HG03520 (cell line): ENCODE data around the gene TNFRSF13B.
"Not testable (repeated sequence)": the region's sequence is repeated elsewhere in the genome, so short reads cannot be mapped to it uniquely, and the experiment has no call there.

Experiments
- ATAC-seq: cut with Tn5 transposase; IDR thresholded peaks from one replicate; pipeline ENCODE4 v1.9.1; 2021; ENCODE audit warnings: mild to moderate bottlenecking, moderate library complexity; ENCODE audit not compliant: unreplicated experiment

The TNFRSF13B gene

DNA sequence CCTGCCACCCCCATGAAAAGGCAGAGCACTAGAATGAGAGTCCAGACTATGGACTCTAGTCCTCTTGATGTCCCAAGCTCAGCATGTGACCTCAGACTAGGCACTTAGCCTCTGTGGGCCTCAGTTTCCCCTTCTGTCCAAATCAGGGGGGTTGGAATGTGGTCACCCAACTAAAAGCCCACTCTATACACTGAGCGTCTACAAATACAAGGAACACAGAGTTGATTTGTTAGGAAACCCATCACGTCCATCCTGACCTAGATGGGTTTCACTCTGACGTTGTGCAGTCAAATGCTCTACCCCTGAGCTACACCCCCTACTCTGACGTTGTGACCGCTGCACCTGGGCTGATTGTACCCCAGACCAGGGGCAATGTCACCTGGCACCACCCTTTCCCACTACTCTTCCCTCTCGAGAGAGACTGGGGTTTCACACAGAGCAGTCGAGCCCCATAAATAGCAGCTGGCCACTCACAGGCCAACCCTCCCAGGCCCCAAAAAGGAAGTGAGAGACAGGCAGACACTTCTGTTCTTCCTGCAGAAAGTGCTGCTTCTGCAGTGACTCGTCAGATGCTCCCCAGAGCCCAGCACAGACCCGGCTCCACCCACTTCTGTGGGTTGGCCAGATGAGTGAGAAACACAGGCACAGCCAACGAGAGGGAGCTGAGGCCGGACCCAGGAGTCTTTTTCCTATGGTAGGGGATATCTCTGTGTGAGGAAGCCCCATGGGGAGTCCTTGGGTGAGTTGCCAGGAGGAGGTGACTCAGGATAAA, 16.1 kb upstream of the TNFRSF13B start:
- peak; percentile 65 for ATAC-seq

DNA sequence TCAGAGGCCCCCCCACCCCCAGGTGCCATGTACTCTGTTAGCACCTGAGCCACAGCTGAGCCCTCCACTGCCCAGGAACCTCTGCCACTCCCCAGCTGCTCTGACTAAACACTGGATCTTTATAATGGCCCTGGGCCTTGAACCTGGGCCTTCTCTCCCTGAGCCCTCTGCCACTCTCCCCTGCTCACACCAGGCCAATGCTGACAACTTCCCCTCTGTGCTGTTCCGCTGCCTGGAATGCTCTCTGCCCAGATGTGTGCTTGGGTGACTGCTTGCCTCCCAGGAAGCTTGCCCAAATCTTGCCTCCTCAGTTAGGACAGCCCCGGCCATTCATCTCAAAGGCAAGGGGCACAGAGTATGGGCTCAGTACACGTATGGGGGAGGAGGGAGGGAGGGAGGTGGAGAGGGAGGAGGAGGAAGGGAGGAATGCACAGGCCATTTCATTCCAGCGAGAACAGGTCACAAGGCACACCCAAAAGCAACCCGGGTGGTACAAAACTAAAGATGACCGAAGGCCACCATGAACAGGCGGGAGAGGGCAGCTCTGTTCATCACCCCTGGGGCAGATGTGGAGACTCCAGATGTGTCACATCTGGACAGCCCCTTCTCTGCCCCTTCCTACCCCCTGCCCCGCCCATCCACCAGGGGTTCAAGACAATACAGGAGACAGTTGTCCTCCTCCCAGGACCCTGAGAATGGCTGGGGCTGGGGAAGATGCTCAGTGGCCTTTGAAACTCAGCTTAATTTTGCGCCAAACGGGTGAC, 15.3 kb upstream of the TNFRSF13B start:
- no peak for ATAC-seq

DNA sequence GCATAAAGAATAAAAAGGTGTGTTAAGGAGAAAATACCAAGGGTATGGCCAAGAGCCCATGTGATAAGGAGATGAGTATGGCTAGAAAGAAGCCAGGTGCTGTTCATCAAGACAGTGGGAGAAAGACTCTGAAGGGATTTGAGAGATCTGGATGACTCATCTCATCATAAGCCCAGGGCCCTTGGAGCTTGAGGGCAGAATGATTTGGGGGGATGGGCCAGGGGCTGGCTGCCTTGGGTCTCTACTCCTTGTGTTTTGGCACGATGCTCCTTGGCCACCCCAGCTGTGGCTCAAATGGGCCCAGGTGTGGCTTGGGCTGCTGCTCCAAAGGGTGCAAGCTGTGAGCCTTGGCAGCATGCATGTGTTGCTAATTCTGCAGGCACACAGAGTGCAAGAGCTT, 14.5 kb upstream of the TNFRSF13B start:
- ATAC-seq: no peak

DNA sequence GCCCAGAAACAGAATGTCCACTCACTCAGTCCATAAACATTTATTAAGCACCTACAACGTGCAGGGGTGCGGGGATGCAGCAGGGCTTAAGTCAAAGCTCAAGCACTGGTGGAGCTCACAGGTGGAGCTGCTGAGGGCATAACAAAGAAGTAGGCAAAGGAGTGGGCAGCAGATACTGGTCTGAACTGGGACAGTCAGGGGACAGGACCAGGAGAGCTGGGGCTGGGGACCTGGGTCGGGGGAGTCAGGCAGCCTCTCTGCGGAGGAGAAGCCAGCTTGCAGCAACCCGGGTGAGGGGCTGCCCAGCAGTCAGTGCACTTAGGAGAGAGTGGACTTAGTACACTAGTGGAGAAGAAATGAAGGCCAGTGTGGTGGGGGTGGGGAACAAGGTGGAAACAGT, 10.0 kb upstream of the TNFRSF13B start:
- ATAC-seq: no peak

DNA sequence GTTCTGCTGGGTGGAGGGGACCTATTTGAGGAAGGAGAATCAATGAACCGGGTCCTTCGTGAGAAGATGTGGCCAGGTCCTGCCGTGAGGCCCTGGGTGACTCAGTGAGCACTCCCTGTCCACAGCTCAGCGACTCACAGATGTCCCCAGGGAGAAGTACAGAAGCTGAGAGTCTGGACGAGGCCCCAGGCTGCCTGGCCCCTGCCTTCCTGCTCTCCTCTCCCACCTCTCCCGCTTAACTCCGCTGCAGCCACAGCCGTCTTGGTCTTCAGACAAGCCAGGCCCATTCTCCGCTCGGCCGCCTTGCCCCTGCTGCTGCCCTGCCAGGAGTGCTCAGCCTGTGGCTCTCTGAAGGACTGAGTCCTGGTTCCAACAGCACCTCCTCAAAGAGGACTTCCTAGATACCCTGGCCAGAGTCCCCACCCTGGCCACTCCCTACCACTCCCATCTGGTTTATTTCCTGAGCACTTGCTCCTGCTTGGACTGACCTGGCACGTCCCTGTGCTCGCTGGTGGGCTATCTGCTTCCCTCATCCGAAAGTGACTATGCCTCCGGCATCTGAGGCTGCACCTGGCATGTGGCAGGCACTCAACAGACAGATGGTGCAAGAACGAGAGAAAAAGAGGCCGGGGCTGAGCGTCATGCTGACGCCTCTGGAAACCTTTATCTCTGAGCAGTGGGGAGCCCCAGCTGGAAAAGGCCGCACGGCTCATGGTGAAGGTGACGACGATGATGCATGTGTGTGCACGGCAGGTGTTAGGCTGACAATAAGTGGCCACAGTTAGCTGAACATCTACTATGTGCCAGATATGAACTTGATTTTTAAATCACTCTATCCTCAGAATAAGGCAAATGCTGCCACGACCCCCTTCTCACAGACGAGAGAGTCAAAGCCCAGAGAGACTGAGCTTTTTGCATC, 9.2 kb upstream of the TNFRSF13B start:
- ATAC-seq: no peak

DNA sequence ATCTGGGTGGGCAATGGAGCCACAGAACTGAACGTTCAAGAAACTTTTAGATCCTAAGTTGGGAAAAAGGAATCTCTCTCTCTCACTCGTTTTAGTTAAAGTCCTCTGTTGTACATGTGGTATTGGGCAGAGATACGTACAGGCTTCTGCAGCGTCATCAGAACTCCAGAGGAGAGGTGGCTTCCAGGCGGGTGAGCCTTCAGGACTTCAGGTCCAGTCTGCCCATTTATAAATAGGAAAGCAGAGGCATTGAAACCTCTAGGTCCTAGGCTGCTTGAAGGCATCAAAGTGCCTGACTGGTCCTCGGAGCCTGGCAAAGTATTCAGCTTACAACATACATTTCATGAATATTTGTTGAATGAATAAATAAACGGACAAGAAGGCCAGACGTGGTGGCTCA, 8.1 kb upstream of the TNFRSF13B start:
- no peak for ATAC-seq

DNA sequence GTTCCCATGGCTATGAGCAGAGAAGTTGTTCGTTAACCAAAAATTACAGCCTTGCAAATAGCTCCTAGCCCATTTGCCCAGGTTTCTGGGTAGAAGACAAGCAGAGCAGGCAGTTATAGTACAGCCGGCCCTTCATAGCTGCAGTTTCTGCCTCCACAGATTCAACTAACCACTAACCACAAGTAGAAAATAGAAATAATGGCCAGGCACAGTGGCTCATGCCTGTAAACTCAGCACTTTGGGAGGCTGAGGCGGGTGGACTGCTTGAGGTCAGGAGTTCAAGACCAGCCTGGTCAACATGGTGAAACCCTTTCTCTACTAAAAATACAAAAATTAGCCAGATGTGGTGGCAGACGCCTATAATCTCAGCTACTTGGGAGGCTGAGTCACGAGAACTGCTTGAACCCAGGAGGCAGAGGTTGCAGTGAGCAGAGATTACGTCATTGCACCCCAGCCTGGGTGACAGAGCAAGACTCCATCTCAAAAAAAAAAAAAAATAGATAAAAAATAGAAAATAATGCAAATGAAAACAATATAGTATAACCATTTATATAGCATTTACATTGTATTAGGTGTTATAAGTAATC, 7.4 kb upstream of the TNFRSF13B start:
- ATAC-seq: not testable (repeated sequence)

DNA sequence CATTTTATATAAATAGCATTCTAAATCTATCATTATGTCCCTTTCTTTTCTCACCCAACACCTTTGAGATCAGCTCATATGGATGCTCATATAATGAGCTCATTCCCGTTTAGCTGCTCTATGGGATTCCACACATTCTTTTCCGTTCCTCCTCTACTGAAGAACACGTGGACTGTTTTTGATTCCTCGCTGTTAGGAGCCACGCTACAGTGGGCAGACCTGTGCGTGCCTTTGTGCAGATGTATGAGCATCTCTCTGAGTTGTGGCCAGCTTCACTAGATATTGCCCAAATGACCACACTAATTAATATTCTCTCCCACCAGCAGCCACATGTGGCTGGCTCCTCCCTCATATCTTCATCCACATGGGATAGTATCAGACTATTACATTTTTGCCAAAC, 6.0 kb upstream of the TNFRSF13B start:
- no peak for ATAC-seq

DNA sequence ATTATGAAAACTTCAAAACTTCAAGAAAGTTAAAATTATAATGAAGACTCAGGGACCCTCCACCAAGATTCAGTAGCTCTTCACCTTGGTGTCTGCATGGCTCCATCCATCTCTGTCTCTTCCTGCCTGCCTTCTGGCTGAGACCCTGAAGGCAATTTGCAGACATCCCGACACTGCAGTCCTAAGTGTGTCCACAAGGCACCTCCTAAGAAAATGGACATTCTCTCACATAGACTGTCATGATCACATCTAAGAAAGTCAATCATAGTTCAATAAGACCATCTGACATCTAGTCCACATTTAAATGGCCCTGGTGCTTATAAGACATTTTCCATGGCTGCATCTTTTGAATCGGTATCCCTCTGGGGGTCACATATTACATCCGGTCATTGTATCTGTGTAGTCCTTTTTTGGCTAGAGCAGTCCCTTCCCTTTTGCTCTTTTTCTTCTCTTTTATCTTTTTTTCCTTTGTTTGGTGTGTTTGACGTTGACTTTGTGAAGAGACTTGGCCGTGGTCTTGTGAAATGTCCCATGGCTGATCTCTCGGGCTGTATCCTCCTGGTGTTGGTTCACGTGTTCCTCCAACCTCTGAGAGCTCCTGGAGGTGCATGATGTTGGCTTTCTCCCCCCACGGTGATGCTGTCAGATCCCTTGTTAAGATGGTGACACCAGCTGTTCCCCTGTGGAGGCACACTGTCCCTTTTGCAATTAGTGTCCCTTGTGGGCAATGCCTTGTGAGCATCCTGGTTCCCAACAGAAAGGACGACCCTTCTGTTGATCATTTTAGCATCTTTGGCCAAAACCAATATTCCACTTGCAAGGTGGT, 5.0 kb upstream of the TNFRSF13B start:
- no peak for ATAC-seq

DNA sequence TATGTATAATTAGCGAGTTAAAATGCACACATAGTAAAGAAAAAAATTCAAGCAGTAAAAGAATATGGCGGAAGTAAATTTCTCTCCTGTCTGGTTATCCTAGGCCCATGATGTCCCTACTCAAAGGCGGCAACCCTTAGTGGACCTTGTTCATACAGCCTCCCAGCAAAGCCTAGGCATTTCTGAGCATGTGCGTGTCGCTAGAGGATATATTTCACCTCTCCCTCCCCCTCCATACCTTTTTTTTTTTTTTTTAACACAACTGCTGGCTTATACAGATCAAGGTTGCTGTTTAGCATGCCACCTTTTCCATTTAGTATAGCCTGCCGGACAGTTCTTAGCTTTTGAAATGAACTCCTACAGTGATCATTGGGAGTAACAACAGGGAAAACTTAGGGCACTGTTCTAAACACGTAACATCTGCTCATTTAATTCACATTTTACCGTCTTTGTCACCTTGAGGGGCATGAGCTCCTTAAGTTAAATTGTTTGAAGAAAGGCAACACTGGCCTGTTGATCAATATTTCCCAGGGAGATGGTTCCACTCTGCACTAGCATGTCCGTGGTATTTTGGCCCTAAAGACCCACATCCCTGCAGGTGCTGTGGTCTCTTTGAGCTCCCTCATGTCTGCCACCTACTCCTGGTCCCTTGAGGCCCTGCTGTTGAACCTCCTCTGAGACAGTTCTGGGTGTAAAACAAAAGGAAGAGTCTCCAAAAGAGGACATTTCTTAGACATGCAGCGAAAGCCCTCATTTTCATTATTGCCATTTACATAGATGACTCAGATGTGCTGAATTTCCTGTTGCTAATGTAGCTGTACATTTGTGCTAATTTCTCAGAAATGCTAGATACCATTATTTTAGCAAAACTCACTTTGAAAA, 4.1 kb upstream of the TNFRSF13B start:
- no peak for ATAC-seq

DNA sequence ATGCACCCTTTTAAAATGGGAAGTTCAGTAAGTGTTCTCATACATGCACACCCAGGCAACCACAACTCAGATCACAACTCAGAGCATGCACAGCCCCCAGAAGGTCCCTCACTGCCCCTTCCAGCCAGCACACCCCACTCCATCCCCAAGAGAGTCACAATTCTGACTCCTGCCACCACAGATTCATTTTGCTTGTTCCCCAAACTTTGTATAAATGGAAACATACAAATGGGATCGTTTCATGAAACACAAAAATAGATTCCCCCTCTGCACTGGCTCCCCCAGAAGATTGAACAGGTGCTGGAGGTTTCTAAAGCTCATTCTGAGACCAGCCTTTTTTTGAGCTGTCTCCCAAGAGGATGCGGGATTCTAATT, 3.3 kb upstream of the TNFRSF13B start:
- ATAC-seq: no peak

DNA sequence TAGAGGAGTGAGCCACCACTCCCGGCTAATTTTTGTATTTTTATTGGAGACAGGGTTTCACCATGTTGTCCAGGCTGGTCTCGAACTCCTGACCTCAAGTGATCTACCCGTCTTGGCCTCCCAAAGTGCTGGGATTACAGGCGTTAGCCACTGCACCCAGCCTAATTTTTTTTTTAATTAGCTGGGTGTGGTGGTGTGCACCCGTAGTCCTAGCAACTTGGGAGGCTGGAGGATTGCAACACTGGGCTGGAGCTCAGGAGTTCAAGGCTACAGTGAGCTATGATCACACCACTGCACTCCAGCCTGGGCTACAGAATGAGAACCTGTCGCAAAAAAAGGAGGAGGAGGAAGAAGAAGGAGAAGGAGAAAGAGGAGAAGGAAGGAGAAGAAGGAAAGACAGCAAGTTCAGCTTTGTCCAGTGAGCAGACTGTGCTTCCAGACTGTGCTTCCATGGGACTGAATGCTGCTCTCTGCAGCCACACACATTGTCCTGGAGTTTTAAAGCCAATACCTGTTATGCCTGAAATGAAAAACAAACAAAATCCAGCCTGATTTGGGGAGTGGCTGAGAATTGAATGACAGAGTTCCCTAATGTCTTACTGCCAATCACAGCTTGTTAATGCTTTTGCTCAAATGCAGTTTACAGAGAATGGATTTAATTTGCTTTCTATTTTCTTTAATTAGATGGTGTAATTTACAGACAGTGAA, 2.8 kb upstream of the TNFRSF13B start:
- ATAC-seq: no peak

DNA sequence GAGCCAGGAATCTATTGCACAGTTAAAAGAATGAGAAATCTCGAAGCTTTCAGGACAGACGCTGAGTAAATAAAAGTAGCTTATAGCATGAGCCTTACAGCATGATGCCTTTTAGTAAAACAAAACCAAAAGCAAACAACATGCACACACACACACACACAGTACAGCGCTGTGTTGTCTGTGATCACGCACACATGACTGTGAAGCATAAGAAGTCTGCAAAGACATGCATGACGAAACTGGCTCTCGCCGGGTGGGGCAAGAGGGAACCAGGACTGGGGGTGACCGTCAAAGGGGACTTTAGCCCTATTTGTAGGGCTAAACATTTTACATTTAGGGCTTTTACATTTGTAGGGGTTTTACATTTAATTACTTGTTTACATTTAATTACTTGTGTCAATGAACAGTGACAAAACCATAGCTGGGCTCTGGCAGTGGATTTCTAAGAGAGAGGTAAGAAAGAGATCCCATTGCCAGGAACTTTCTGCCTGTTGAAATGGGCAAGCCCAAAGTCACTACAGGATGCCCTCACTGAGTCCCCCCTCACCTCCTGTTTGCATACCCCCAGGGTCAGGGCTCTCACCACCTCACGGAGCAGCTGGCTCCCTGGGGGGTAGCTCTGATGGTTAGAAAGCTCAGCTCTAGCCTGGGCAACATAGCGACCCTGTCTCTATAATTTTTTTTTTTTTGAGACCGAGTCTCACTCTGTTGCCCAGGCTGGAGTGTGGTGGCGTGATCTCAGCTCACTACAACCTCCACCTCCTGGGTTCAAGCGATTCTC, 2.0 kb upstream of the TNFRSF13B start:
- no peak for ATAC-seq

DNA sequence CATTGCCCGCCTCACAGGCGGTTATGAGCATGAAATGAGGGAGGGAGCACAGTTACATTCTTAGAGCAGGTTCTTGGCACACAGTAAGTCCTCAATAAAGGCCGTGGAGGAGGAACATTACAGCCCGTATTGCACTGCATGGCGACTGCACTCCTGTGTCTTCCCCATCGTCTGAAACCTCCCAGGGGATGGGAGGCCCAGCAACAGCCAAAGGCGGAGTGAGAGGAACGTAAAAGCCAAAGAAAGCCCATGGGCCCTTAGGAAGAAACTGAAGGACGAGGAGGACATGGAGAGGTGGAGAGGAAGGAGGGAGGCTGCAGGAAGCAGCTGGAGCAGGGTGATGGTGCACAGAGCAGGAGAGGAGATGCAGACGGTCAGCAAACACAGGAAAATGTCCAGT, 1.1 kb upstream of the TNFRSF13B start:
- not testable (repeated sequence) for ATAC-seq

DNA sequence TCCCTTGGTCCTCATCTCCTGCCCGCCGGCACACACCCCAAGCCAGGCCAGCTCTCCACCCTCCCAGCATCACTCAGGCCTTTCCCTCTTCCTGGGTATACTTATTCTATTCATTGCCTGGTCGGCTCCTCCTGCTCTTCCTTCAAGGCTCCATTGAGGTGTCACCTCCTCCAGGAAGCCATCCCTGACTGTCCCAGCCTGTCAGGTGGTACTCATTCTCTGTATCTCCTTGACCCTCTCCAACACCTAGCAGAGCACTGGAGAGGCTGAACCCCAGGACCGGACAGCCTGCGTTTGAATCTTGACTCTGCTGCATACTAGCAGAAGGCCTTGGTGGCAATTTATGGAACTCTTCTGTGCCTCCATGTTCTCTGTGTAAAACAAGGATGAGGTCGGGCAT, 428 bp upstream of the TNFRSF13B start:
- no peak for ATAC-seq

DNA sequence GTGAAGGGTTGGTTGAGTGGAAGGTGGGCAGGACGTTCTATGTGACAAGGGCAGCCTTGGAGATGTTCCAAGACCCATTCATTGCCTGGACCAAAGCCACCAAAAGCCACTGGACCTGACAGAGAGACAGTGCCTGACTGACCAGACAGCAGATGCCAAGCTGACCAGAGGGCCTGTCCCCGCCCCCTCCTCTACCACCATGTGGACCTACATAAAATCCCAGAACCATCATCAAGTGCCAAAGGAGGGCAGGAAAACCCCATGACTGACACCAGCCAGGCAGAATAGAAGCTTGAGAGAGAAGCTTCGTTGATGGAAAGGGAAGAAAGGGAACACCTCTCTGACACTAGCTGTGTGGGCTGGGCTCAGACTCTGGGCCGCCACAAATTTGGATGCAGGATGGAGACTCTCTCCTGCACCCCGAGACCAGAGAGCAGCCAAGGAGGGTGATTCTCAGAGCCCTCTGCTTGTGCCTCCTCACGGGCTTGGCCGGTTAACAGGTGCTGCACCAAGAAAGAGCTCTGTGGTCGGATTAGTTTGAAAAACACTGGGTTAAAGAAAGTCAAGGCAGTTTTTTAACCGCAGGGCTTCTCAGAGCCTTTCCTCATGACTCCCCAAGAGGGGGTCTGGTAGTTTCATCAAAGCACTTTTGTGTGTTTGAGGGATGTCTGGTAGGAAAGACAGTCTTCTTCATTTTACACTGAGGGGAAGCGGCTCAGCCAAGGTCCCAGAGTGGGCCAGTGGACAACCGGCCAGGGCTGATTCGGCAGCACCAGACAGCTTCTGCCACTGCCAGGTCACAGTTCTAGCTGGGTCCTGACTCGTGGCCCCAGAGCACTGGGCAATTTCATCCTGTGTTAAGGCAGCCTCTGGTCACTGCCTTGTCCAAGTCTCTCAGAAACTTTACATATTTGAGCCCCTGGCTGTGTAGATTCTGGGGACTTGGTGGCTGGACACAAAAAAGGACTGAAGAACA, 1.7 kb downstream of the TNFRSF13B start:
- no peak for ATAC-seq

DNA sequence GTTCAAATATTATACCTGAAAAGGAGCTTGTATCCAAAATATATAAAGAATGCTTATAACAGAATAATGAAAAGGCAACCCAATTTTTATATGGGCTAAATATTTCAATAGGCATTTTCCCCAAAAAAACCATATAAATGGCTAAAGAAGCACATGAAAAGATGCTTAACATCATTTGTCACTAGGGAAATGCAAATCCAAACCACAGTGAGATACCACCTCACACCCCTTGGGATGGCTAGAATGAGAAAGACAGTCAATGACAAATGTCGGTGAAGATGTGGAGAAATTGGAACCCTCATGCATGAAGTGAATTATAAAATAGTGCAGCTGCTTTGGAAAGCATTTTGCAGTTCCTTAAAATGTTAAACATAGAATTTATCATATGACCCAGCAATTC, 3.1 kb downstream of the TNFRSF13B start:
- no peak for ATAC-seq
